Neutrophil (primary cell): ENCODE data around the gene PMAIP1.

Experiments
- H3K27ac ChIP-seq: fragments of 200-600 bp; sonication (generic); 2 replicates; pipeline ENCODE4 v1.5.1; 2016; ENCODE audit warnings: mild to moderate bottlenecking, moderate library complexity
- H3K27me3 ChIP-seq: fragments of 200-600 bp; sonication (generic); 2 replicates; pipeline ENCODE4 v1.6.0; 2016; ENCODE audit warnings: mild to moderate bottlenecking
- H3K36me3 ChIP-seq: fragments of 200-600 bp; sonication (generic); 2 replicates; pipeline ENCODE4 v1.5.1; 2017
- H3K4me1 ChIP-seq, 2 experiments: fragments of 200-600 bp in 1 of 2; sonication (generic) in 1 of 2; 1 replicate in 1 of 2; 2 replicates in 1 of 2; pipeline versions ENCODE4 v1.5.1 to v1.6.1; 2013 to 2016; ENCODE audit warnings: low read depth in 1 of 2, low read length in 1 of 2, mild to moderate bottlenecking in 1 of 2, moderate library complexity in 1 of 2; ENCODE audit not compliant: control insufficient read depth in 1 of 2, insufficient read depth in 1 of 2
- H3K4me3 ChIP-seq, 2 experiments: fragments of 200-600 bp in 1 of 2; sonication (generic) in 1 of 2; 1 replicate in 1 of 2; 2 replicates in 1 of 2; pipeline ENCODE4 v1.5.1; 2013 to 2016; ENCODE audit warnings: low read depth in 1 of 2, low read length in 1 of 2, mild to moderate bottlenecking in 1 of 2, moderate library complexity in 1 of 2
- H3K9me3 ChIP-seq: fragments of 200-600 bp; sonication (generic); 2 replicates; pipeline ENCODE4 v1.5.1; 2016
- CTCF ChIP-seq: fragments of 200-600 bp; sonication (generic); IDR thresholded peaks from 2 replicates; pipeline ENCODE4 v1.5.1; 2016; ENCODE audit warnings: antibody characterized with exemption

The PMAIP1 gene

GRCh38 chr18:59927246-59927825 is 27.5 kb downstream of the PMAIP1 start:
- Histone ChIP-seq H3K9me3 (no peaks in the 10 kb centered on the region), H3K4me1 (no peaks in the 10 kb centered on the region), H3K27ac (peak overlapping the region; percentile 8), H3K36me3 (no peaks in the 10 kb centered on the region), H3K27me3 (no peaks in the 10 kb centered on the region), H3K4me3 (no peak overlapping the region)
- TF ChIP-seq CTCF, result no peak

DNA sequence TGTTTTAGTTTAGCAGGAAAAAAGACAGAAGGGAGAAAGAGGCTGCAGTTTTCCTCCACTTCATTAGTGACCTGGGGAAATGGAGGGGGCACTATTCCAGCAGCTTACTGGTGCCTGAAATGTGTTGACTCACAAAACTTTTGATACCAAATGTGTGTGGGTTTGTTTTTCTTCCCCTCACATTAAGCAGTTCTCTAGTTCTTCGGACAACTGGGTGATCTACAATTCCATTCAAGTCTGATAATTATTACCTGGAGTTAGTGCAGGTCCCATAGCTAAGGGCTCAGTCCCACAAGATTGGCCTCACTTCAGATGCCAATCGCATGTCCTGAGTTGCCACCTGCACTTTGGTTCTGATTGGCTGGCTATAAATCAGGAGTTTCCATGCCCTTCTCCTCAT is 28.4 kb downstream of the PMAIP1 start:
- H3K27me3 ChIP-seq, result no peaks in the 10 kb centered on the region
- TF ChIP-seq CTCF, result no peak
- no peaks in the 10 kb centered on the region for H3K9me3 ChIP-seq
- H3K27ac ChIP-seq, result peak overlapping the region; percentile 2
- H3K4me1 ChIP-seq, result no peaks in the 10 kb centered on the region
- no peaks in the 10 kb centered on the region for H3K36me3 ChIP-seq
- H3K4me3 ChIP-seq, result no peak overlapping the region

DNA sequence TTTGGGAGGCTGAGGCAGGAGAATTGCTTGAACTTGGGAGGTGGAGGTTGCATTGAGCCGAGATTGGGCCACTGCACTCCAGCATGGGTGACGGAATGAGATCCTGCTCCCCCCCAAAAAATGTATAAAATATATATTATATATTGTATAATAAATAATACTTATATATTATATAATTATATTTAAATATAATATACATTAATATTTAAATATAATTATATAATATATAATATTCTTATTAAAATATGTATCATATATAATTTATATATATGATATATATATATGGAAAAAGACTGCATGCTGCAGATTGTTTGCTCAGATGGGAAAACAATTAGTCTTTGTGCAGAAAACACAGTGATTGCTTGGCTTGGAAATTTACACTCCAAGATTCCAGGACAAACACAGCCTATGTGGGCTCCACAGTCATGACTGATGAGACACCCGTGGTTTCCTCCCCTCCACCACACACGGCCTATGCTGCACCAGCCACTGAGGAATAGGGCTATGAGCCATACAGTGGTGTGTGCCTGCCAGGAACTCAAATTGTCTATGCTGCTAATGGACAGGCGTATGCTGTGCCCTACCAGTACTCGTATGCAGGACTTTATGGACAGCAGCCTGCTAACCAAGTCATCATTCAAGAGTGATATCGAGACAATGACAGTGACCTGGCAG is 30.0 kb downstream of the PMAIP1 start:
- no peaks in the 10 kb centered on the region for H3K27me3 ChIP-seq
- no peak overlapping the region for H3K4me3 ChIP-seq
- no peaks in the 10 kb centered on the region for H3K36me3 ChIP-seq
- no peaks in the 10 kb centered on the region for H3K4me1 ChIP-seq
- no peaks in the 10 kb centered on the region for H3K9me3 ChIP-seq
- no peak overlapping the region for H3K27ac ChIP-seq
- no peak for TF ChIP-seq CTCF

DNA sequence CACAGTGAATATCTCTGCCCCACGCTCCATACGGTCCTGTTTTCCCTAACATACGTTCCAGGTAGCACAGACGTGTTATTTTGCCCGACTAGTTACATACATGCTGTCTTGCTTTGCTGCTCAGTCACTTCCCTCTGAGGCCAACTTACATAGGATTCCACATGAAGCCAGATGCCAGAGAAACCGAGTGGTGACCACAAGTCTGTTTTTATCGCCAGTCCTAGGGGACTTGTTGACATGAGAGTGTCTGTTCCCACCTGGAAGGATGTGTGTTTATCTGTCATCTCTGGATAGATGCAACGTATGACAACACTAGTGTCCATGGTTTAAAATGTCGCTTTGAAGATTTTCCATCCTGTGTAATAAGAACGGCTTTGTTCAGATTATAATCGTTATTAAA is 32.6 kb downstream of the PMAIP1 start:
- Histone ChIP-seq H3K36me3 (no peaks in the 10 kb centered on the region), H3K4me1 (no peaks in the 10 kb centered on the region), H3K4me3 (no peak overlapping the region), H3K27me3 (no peaks in the 10 kb centered on the region), H3K27ac (no peak overlapping the region), H3K9me3 (no peaks in the 10 kb centered on the region)
- TF ChIP-seq CTCF, result no peak

GRCh38 chr18:59938676-59939075 is 38.9 kb downstream of the PMAIP1 start:
- Histone ChIP-seq H3K27me3 (no peaks in the 10 kb centered on the region), H3K9me3 (no peaks in the 10 kb centered on the region), H3K4me1 (peaks cover 0 to 16% of the 10 kb centered on the region in 2 experiments), H3K27ac (no peak overlapping the region), H3K4me3 (no peak overlapping the region), H3K36me3 (no peaks in the 10 kb centered on the region)
- no peak for TF ChIP-seq CTCF
